C4-2B (cell line): Measurements from ENCODE around the gene NPIPA1.
"Not testable (repeated sequence)": the region's sequence is repeated elsewhere in the genome, so short reads cannot be mapped to it uniquely, and the experiment has no call there.

ENCODE experiments used
- H3K27ac ChIP-seq: fragments of 450-650 bp; 2 replicates; pipeline ENCODE4 v1.5.1; 2017

The NPIPA1 gene

GRCh38 chr16:14989291-14990281 lies 52.3 kb downstream of the NPIPA1 start:
- not testable (repeated sequence) for H3K27ac ChIP-seq

GRCh38 chr16:14993277-14994151 lies 56.3 kb downstream of the NPIPA1 start:
- not testable (repeated sequence) for H3K27ac ChIP-seq

- not testable (repeated sequence) for H3K27ac ChIP-seq
Measured at GRCh38 chr16:14996702-14997101, 59.5 kb downstream of the NPIPA1 start.

- not testable (repeated sequence) for H3K27ac ChIP-seq
Measured at GRCh38 chr16:14998300-14998699, 61.1 kb downstream of the NPIPA1 start.

GRCh38 chr16:14999845-15000244 lies 62.6 kb downstream of the NPIPA1 start:
- H3K27ac ChIP-seq = peak overlapping the region; percentile 49; the same call in 1 of the 2 replicates
